OCI-LY7 (cell line): ENCODE data around the gene CAMK1. TPM values are rescaled to one million over a fixed set of nuclear protein-coding genes. Genes with fewer than 3 reads are reported as not detected.
A peak's percentile ranks its signal among the peaks of the same experiment; 100 is the strongest.

ENCODE experiments used
- BruUV-seq: library from RNA; stranded (reverse); fragments of 400-500 nt; replicated peaks from 2 replicates; lab custom pipeline; 2021; lab: Mats Ljungman, UMichigan
- CTCF ChIA-PET: fragments of 300-600 bp; sonication (Branson Sonifier 250); formaldehyde crosslinking; loops from one replicate; lab custom pipeline; 2022; ENCODE audit warnings: antibody characterized with exemption; ENCODE audit not compliant: unreplicated experiment; lab: Charles Lee
- POLR2A ChIA-PET: fragments of 300-600 bp; sonication (Branson Sonifier 250); formaldehyde crosslinking; loops from one replicate; lab custom pipeline; 2022; ENCODE audit warnings: antibody characterized with exemption; lab: Charles Lee
- DNase-seq: peaks from one replicate; pipeline ENCODE4 v3.0.0-alpha.2; 2015; ENCODE audit warnings: low spot score
- H2AFZ ChIP-seq: fragments of 200-600 bp; sonication (generic), shearing (Covaris generic); 2 replicates; pipeline ENCODE4 v1.6.1; 2014; ENCODE audit warnings: mild to moderate bottlenecking, antibody characterized with exemption, low read length, moderate library complexity
- H3K27ac ChIP-seq: fragments of 200-600 bp; sonication (generic); 2 replicates; pipeline ENCODE4 v1.5.1; 2014; ENCODE audit warnings: mixed run types, low read depth, mild to moderate bottlenecking, moderate library complexity, low read length, inconsistent platforms; ENCODE audit not compliant: poor library complexity, severe bottlenecking
- H3K36me3 ChIP-seq: fragments of 200-600 bp; sonication (generic); 2 replicates; pipeline ENCODE4 v1.6.1; 2014; ENCODE audit warnings: mild to moderate bottlenecking, antibody characterized with exemption, low read length, moderate library complexity, mixed read lengths; ENCODE audit not compliant: insufficient read depth
- H3K4me1 ChIP-seq: fragments of 200-600 bp; sonication (generic); 2 replicates; pipeline ENCODE4 v1.5.1; 2014; ENCODE audit warnings: mild to moderate bottlenecking, low read length; ENCODE audit not compliant: insufficient read depth, poor library complexity, severe bottlenecking
- H3K4me2 ChIP-seq: fragments of 200-600 bp; sonication (generic); 2 replicates; pipeline ENCODE4 v1.6.1; 2014; ENCODE audit warnings: mild to moderate bottlenecking, low read length
- H3K4me3 ChIP-seq: fragments of 200-600 bp; sonication (generic); 2 replicates; pipeline ENCODE4 v1.5.1; 2014; ENCODE audit warnings: mild to moderate bottlenecking, low read depth, low read length; ENCODE audit not compliant: poor library complexity, severe bottlenecking
- H3K79me2 ChIP-seq: fragments of 200-600 bp; sonication (generic); 2 replicates; pipeline ENCODE4 v1.6.1; 2016; ENCODE audit warnings: low read depth, mild to moderate bottlenecking, low read length, moderate library complexity, mixed read lengths; ENCODE audit not compliant: insufficient read depth
- H3K9me2 ChIP-seq: fragments of 200-600 bp; sonication (generic); 2 replicates; pipeline ENCODE4 v1.6.1; 2016; ENCODE audit warnings: mild to moderate bottlenecking, low read length, mixed read lengths; ENCODE audit not compliant: insufficient read depth
- H3K9me3 ChIP-seq: fragments of 200-600 bp; sonication (generic); 2 replicates; pipeline ENCODE4 v1.6.1; 2014; ENCODE audit warnings: mild to moderate bottlenecking, mixed run types, low read length, mixed read lengths
- H4K20me1 ChIP-seq: fragments of 200-600 bp; sonication (generic); 2 replicates; pipeline ENCODE4 v1.6.1; 2014; ENCODE audit warnings: mild to moderate bottlenecking, antibody characterized with exemption, low read length, moderate library complexity, mixed read lengths; ENCODE audit not compliant: insufficient read depth
- EZH2phosphoT487 ChIP-seq: fragments of 200-600 bp; sonication (generic); IDR thresholded peaks from 2 replicates; pipeline ENCODE4 v1.6.1; 2018; ENCODE audit warnings: low read depth, borderline replicate concordance, mild to moderate bottlenecking, mixed run types, antibody characterized with exemption, low read length, moderate library complexity, mixed read lengths
- intact Hi-C: fragments of 100-400 bp; cut with micrococcal nuclease; formaldehyde crosslinking; loops from one replicate; pipeline ENCODE4 v1.10.0; 2022; ENCODE audit not compliant: unreplicated experiment
- total RNA-seq, 2 experiments: library from RNA; depleted of rRNA in 1 of 2; stranded (reverse); fragments of >200 nt in 1 of 2; shearing (Covaris generic) in 1 of 2; gene quantifications; 2 replicates each; pipeline ENCODE4 v1.2.3, GENCODE V29; 2014 to 2022
- TF ChIP-seq, protein P1 (sequence below): fragments of 200-600 bp; sonication (generic); conservative IDR thresholded peaks from 2 replicates; pipeline ENCODE4 v1.5.1; 2014; ENCODE audit warnings: mild to moderate bottlenecking, antibody characterized with exemption, low read length, moderate library complexity, mixed read lengths

The CAMK1 gene
- total RNA-seq, 2 experiments from 2014 or later: not detected

DNA sequence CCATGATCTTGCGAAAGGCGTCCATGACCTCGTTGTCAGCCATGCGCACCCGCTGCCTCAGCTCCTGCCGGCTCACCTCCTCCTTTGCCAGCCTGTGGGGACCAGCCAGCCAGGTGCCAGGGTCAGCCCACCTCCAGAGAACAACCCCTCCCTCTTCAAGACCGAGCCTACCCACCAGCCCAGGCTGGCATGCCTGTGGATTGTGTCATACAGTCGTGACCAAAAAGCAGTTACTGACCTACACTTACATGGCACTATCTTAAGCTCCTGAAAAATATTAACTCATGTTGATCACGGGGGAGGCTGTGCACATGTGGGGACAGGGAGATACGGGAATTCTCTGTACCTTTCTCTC lies 10.7 kb upstream of the CAMK1 start:
- Histone ChIP-seq H2AFZ (peak overlapping the region; percentile 33), H4K20me1 (no peaks in the 10 kb centered on the region), H3K4me3 (peak overlapping the region; percentile 33), H3K27ac (peak overlapping the region; percentile 84), H3K4me2 (peak overlapping the region; percentile 57), H3K9me2 (no peaks in the 10 kb centered on the region), H3K4me1 (peaks cover 52% of the 10 kb centered on the region), H3K79me2 (no peaks in the 10 kb centered on the region), H3K9me3 (no peaks in the 10 kb centered on the region), H3K36me3 (peaks cover 40% of the 10 kb centered on the region)
- no TSS peak for BruUV-seq
- DNase-seq: no peak
- TF ChIP-seq EZH2phosphoT487: no peak
- TF ChIP-seq, protein P1, sequence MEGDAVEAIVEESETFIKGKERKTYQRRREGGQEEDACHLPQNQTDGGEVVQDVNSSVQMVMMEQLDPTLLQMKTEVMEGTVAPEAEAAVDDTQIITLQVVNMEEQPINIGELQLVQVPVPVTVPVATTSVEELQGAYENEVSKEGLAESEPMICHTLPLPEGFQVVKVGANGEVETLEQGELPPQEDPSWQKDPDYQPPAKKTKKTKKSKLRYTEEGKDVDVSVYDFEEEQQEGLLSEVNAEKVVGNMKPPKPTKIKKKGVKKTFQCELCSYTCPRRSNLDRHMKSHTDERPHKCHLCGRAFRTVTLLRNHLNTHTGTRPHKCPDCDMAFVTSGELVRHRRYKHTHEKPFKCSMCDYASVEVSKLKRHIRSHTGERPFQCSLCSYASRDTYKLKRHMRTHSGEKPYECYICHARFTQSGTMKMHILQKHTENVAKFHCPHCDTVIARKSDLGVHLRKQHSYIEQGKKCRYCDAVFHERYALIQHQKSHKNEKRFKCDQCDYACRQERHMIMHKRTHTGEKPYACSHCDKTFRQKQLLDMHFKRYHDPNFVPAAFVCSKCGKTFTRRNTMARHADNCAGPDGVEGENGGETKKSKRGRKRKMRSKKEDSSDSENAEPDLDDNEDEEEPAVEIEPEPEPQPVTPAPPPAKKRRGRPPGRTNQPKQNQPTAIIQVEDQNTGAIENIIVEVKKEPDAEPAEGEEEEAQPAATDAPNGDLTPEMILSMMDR: no peak
- CTCF ChIA-PET: interaction anchor here (1.6 kb wide), 1 partner anchor 10 kb away, joined by 5 read pairs; no protein-coding TSS in a partner anchor
- intact Hi-C loops: loop anchor here (1.0 kb wide), 1 partner anchor 28 kb away; no protein-coding TSS in a partner anchor
- POLR2A ChIA-PET: interaction anchor here (1.0 to 2.1 kb wide), 6 partner anchors 9 to 16 kb away, joined by 3 to 10 read pairs (median 7); partner anchors contain the start of genes ARPC4 and TADA3

GRCh38 chr3:9779721-9780457 lies 10.1 kb upstream of the CAMK1 start:
- peak overlapping the region; percentile 33 for H2AFZ ChIP-seq
- H3K4me2 ChIP-seq: peak overlapping the region; percentile 57
- intact Hi-C loops: loop anchor here (1.0 kb wide), 1 partner anchor 28 kb away; no protein-coding TSS in a partner anchor

More at GRCh38 chr3:9779721-9780457, 10.1 kb upstream of the CAMK1 start:
- no peaks in the 10 kb centered on the region for H4K20me1 ChIP-seq
- no peaks in the 10 kb centered on the region for H3K9me3 ChIP-seq
- ChIA-PET POLR2A (interaction anchor here (0.6 to 2.0 kb wide), 5 partner anchors 10 to 210 kb away, joined by 3 to 10 read pairs (median 7); partner anchors contain the start of genes ARPC4 and TADA3), CTCF (interaction anchor here (1.6 kb wide), 1 partner anchor 10 kb away, joined by 5 read pairs; no protein-coding TSS in a partner anchor)
- peak overlapping the region; percentile 33 for H3K4me3 ChIP-seq
- no peaks in the 10 kb centered on the region for H3K79me2 ChIP-seq
- TSS peak; percentile 75 for BruUV-seq
- no peak for TF ChIP-seq EZH2phosphoT487
- TF ChIP-seq, protein P1: no peak
- H3K9me2 ChIP-seq: no peaks in the 10 kb centered on the region
- H3K27ac ChIP-seq: peak overlapping the region; percentile 84
- H3K36me3 ChIP-seq: peaks cover 35% of the 10 kb centered on the region
- H3K4me1 ChIP-seq: peaks cover 52% of the 10 kb centered on the region
- peak; percentile 81 for DNase-seq
